ENCODE measurements around the gene BTF3.
"Not testable (repeated sequence)": the region's sequence is repeated elsewhere in the genome, so short reads cannot be mapped to it uniquely, and the experiment has no call there.

BTF3 gene

DNA sequence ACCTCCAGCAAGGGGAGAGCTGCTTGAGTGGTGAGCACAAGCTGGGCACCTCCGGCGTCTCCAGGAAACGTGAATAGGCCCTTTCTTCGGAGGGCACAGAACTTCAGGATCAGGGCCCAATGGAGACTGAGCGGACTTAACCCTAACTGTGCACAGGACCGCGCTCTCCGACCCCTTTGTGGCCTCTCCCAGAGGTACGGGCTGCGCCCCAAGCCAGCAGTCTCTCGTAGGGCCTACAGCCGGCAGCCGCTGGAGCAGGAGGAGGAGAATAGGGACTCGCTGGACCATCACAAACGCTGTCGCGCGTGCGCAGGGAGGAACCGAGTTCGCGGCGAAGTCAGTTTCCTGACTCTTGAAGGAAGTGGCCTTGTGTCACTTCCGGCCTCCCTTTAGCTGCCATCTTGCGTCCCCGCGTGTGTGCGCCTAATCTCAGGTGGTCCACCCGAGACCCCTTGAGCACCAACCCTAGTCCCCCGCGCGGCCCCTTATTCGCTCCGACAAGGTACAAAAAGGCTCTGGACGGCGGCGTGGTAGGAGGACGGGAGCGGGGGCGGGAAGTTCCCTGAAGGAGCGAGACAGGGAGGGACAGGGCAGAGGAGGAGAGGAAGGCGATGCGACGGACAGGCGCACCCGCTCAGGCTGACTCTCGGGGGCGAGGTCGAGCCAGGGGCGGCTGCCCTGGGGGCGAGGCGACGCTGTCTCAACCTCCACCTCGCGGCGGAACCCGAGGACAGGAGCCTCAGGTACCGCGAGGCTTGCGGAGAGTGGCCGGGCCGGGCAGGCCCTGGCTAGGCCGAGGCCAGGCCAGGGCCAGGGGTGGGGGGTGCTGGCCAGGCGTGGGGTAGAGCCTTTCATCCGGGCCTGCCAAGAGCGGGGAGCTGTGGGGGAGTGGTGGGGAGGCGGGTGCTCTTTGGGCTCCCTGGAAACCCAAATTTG is at the start of gene BTF3:
Gene BTF3, plus strand, starts transcription at position 386 of the 936 bp plus-strand sequence. Its CDS starts 226 bp downstream, at position 612.
- H3K9ac ChIP-seq (ENCODE audit: low read length): peak within 1 kb of the TSS; percentile 99
- H3K4me3 ChIP-seq (ENCODE audit: low read depth, low read length): peak within 1 kb of the TSS; percentile 88
- peaks cover 39% of the 10 kb centered on the region for H3K36me3 ChIP-seq (ENCODE audit: control insufficient read depth, insufficient read depth, low read length)
- H3K27ac ChIP-seq (ENCODE audit: low read depth, low read length): peak within 1 kb of the TSS; percentile 98
- no peaks in the 10 kb centered on the region for H3K27me3 ChIP-seq (ENCODE audit: control insufficient read depth, insufficient read depth, low read length)
- H3K4me1 ChIP-seq (ENCODE audit: control insufficient read depth, insufficient read depth, low read length): peaks cover 17% of the 10 kb centered on the region
- no peaks in the 10 kb centered on the region for H3K9me3 ChIP-seq (ENCODE audit: control insufficient read depth, insufficient read depth, low read depth, low read length)

DNA sequence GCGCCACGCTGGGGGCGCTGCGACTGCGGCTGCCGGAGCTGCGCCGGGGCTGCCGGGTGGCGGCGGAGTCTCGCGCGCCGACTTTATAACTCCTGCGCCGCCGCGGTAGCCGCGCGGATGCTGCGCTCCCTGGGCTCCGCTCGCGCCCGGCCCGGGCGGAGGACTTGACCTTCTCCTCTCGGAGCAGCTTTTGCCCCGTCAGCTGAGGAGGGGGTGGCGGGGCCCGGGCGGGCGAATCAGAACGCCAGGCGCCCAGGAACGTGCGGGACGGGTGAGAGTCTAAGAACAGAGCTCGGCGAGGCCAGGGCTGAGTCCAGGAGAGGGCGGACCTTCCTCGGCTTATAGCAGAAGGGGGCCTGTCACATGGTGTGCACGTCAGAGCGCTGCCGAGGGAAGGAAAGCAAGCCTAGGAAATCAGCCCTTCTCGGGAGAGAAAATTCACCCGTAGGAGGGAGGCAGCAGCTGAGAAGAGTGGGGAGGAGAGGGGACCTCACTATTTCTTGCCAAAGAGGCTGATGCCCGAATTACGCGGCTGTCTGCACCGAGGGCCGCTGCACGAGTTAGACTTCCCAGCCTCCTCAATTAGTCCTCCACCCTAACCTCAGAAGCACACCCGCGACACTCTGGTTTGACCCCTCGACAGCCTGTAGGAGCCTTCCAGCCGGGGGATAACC is 49.6 kb upstream of the BTF3 start, which contains the start of gene FOXD1:
Gene FOXD1, minus strand, starts transcription at position 315 of the 674 bp plus-strand sequence. CDS start 415 bp downstream, outside the sequence.
- H3K36me3 ChIP-seq (ENCODE audit: control insufficient read depth, insufficient read depth, low read length): no peaks in the 10 kb centered on the region
- no peak within 1 kb of the TSS for H3K27ac ChIP-seq (ENCODE audit: low read depth, low read length)
- H3K4me3 ChIP-seq (ENCODE audit: low read depth, low read length): peak within 1 kb of the TSS; percentile 79
- peaks cover 93% of the 10 kb centered on the region for H3K27me3 ChIP-seq (ENCODE audit: control insufficient read depth, insufficient read depth, low read length)
- H3K9ac ChIP-seq (ENCODE audit: low read length): peak within 1 kb of the TSS; percentile 56
- peaks cover 29% of the 10 kb centered on the region for H3K4me1 ChIP-seq (ENCODE audit: control insufficient read depth, insufficient read depth, low read length)
- H3K9me3 ChIP-seq (ENCODE audit: control insufficient read depth, insufficient read depth, low read depth, low read length): no peaks in the 10 kb centered on the region

DNA sequence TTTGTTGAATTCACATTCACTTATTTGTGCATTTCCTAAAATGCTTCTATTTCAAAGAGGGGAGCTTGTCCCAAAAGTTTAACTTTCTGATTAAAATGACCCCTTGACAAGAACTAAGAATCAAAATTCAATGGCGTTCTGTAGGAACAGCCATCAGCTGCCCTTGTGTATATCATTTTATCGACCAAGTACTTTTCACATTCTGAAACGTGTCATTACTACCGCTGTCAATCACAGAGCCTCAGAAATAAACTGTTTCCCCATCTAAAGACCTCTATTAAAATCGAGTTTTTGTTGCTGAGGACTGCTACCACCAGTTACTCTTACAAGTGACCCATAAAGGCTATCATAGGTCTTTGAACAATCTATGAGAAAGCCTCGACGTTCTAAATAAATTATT is 48.1 kb upstream of the BTF3 start:
- Histone ChIP-seq H3K9ac (ENCODE audit: low read length) (no peak overlapping the region), H3K9me3 (ENCODE audit: control insufficient read depth, insufficient read depth, low read depth, low read length) (no peaks in the 10 kb centered on the region), H3K27me3 (ENCODE audit: control insufficient read depth, insufficient read depth, low read length) (peaks cover 85% of the 10 kb centered on the region), H3K27ac (ENCODE audit: low read depth, low read length) (no peak overlapping the region), H3K4me3 (ENCODE audit: low read depth, low read length) (peak overlapping the region; percentile 64; the same call in 1 of the 2 replicates), H3K36me3 (ENCODE audit: control insufficient read depth, insufficient read depth, low read length) (no peaks in the 10 kb centered on the region), H3K4me1 (ENCODE audit: control insufficient read depth, insufficient read depth, low read length) (peaks cover 20% of the 10 kb centered on the region)

DNA sequence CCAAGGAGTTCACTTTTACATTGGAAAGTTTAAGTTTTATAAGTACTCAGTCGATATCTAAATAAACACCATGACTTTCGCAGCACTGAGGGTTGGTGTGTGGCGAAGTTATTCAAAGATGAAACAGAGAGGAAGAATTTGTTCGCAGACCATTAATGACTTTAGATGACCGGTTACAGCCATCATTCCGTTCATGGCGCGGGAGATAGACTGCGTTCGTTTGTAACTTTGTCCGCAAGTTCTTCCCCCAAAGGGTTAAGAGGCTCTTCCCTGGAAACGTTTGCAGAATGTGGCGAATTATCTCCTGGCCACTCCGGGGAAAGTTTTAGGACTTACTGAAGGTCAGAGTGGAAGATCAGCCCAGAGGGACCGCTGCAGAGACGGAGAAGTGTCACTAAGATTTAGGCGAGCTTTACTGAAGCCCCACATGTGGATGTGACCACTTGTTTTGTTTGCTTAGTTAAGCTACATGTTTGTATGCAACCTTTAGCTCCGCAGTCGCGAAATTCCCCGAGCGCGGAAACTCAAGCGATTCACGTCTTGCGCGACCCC is 47.5 kb upstream of the BTF3 start:
- Histone ChIP-seq H3K9me3 (ENCODE audit: control insufficient read depth, insufficient read depth, low read depth, low read length) (no peaks in the 10 kb centered on the region), H3K36me3 (ENCODE audit: control insufficient read depth, insufficient read depth, low read length) (no peaks in the 10 kb centered on the region), H3K27ac (ENCODE audit: low read depth, low read length) (no peak overlapping the region), H3K27me3 (ENCODE audit: control insufficient read depth, insufficient read depth, low read length) (peaks cover 79% of the 10 kb centered on the region), H3K9ac (ENCODE audit: low read length) (peak overlapping the region; percentile 38), H3K4me1 (ENCODE audit: control insufficient read depth, insufficient read depth, low read length) (peaks cover 20% of the 10 kb centered on the region), H3K4me3 (ENCODE audit: low read depth, low read length) (peak overlapping the region; percentile 64)

DNA sequence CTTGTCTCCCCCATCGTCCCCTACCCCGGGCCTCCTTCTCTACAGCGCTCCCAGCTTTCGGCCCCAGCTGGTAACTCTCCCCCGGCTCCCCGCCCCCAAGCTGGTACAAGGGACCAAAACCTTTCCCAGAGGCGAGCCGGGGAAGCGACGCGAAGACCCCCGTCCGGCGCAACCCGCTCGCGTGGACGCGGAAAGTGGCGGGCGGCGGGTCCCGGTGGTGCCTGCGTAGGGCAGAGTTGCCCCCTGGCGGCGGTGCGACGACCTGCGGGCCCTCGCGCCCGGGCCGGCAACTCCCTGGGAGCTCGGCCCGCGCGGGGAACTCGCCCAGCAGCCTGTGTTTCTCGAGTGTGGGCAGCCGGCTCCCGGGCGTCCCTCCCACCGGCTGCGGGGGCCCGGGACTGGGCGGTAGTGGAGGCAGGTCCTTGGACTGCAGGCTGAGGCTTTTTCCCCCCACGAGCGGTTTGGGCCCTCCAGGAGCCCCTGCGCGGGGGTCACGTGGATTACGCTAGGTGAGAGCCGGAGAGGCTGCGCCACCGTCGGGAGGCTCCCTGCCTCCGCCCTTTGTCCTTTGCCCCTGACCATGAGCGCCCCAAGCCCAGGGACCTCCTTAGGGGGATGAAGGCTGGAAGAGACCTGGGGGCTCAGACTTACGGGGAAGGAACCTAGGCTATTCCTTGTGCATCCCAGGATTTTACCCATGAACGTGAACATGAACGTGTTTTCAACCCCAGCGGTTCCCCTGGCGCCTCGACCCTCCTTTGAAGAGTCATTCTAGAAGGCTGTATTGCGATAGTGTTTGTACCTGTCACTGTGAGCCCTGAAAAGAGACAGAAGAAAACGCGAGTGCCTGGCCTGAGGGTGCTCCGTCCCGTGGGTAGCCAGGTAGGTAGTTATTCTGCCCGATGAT is 46.8 kb upstream of the BTF3 start:
- no peaks in the 10 kb centered on the region for H3K9me3 ChIP-seq (ENCODE audit: control insufficient read depth, insufficient read depth, low read depth, low read length)
- H3K27ac ChIP-seq (ENCODE audit: low read depth, low read length): no peak overlapping the region
- H3K36me3 ChIP-seq (ENCODE audit: control insufficient read depth, insufficient read depth, low read length): no peaks in the 10 kb centered on the region
- peak overlapping the region; percentile 64 for H3K4me3 ChIP-seq (ENCODE audit: low read depth, low read length)
- H3K9ac ChIP-seq (ENCODE audit: low read length): peak overlapping the region; percentile 54
- H3K27me3 ChIP-seq (ENCODE audit: control insufficient read depth, insufficient read depth, low read length): peaks cover 72% of the 10 kb centered on the region
- H3K4me1 ChIP-seq (ENCODE audit: control insufficient read depth, insufficient read depth, low read length): peaks cover 20% of the 10 kb centered on the region

GRCh38 chr5:73452215-73452614 is 46.0 kb upstream of the BTF3 start:
- Histone ChIP-seq H3K27ac (ENCODE audit: low read depth, low read length) (no peak overlapping the region), H3K4me1 (ENCODE audit: control insufficient read depth, insufficient read depth, low read length) (peaks cover 20% of the 10 kb centered on the region), H3K9ac (ENCODE audit: low read length) (no peak overlapping the region), H3K27me3 (ENCODE audit: control insufficient read depth, insufficient read depth, low read length) (peaks cover 67% of the 10 kb centered on the region), H3K36me3 (ENCODE audit: control insufficient read depth, insufficient read depth, low read length) (no peaks in the 10 kb centered on the region), H3K9me3 (ENCODE audit: control insufficient read depth, insufficient read depth, low read depth, low read length) (no peaks in the 10 kb centered on the region), H3K4me3 (ENCODE audit: low read depth, low read length) (peak overlapping the region; percentile 64)

DNA sequence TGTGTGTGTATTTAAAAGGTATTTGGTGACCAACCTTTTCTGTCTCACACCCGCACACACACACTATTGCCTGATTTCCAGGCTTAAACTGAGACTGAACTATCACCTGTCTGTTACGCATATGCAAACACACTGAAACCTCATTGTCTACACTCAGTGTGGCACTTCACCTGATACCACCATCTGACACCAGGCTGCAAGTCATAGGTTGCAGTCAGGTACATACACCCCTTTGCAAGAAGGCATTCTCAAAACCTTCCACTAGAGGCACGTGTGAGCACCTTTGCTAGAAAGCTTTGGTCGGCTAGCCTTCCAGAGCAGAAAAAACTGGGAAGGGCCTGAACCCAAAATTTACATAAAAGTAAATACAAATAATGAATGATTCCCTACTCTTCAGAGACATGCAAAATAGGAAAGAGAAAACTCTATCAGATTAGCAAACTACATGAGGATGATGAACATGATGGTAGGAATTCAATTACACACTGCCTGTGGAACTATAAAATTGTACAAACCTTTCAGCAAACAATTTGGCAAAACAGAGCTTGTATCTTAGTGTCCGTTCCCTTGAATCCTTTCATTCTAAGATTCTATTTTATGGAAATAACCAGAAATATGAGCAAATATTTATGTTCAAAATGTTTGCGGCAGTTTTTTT is 43.7 kb upstream of the BTF3 start:
- peaks cover 48% of the 10 kb centered on the region for H3K27me3 ChIP-seq (ENCODE audit: control insufficient read depth, insufficient read depth, low read length)
- no peak overlapping the region for H3K9ac ChIP-seq (ENCODE audit: low read length)
- H3K4me1 ChIP-seq (ENCODE audit: control insufficient read depth, insufficient read depth, low read length): peaks cover 14% of the 10 kb centered on the region
- H3K27ac ChIP-seq (ENCODE audit: low read depth, low read length): no peak overlapping the region
- no peaks in the 10 kb centered on the region for H3K9me3 ChIP-seq (ENCODE audit: control insufficient read depth, insufficient read depth, low read depth, low read length)
- H3K36me3 ChIP-seq (ENCODE audit: control insufficient read depth, insufficient read depth, low read length): no peaks in the 10 kb centered on the region
- H3K4me3 ChIP-seq (ENCODE audit: low read depth, low read length): no peak overlapping the region

DNA sequence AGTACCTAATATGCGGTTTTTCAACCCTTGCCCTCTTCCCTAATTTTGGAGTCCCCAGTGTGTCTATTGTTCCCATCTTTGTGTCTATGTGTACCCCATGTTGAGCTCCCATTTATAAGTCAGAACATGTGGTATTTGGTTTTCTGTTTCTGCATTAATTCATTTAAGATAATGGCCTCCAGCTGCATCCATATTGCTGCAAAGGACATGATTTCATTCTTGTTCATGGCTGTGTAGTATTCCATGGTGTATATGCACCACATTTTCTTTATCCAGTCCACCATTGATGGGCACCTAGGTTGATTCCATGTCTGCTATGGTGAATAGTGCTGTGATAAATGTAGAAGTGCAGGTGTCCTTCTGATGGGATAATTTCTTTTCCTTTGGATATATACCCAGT is 41.8 kb upstream of the BTF3 start:
- not testable (repeated sequence) for H3K27ac ChIP-seq (ENCODE audit: low read depth, low read length); H3K36me3 ChIP-seq (ENCODE audit: control insufficient read depth, insufficient read depth, low read length); H3K9me3 ChIP-seq (ENCODE audit: control insufficient read depth, insufficient read depth, low read depth, low read length); H3K4me3 ChIP-seq (ENCODE audit: low read depth, low read length); H3K9ac ChIP-seq (ENCODE audit: low read length)
- Histone ChIP-seq H3K4me1 (ENCODE audit: control insufficient read depth, insufficient read depth, low read length) (peaks cover 13% of the 10 kb centered on the region), H3K27me3 (ENCODE audit: control insufficient read depth, insufficient read depth, low read length) (peaks cover 29% of the 10 kb centered on the region)

DNA sequence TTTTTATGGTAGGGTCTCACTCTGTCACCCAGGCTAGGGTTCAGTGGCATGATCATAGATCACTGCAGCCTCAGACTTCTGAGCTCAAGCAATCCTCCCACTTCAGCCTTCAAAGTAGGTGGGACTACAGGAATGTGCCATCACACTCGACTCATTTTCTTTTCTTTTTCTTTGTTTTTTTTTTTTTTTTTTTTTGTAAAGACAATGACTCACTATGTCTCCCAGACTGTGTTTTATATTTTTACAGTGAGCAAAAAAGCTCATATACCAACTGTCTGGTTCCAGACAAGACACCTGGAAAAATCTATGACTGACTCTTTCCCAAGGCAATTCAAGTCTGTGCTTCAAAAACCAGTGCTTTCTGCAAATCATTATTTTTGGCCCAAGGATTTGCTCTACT is 38.9 kb upstream of the BTF3 start:
- no peaks in the 10 kb centered on the region for H3K36me3 ChIP-seq (ENCODE audit: control insufficient read depth, insufficient read depth, low read length)
- H3K9me3 ChIP-seq (ENCODE audit: control insufficient read depth, insufficient read depth, low read depth, low read length): no peaks in the 10 kb centered on the region
- no peak overlapping the region for H3K4me3 ChIP-seq (ENCODE audit: low read depth, low read length)
- H3K9ac ChIP-seq (ENCODE audit: low read length): no peak overlapping the region
- H3K4me1 ChIP-seq (ENCODE audit: control insufficient read depth, insufficient read depth, low read length): peaks cover 4% of the 10 kb centered on the region; the same call in 1 of the 2 replicates
- no peaks in the 10 kb centered on the region for H3K27me3 ChIP-seq (ENCODE audit: control insufficient read depth, insufficient read depth, low read length)
- H3K27ac ChIP-seq (ENCODE audit: low read depth, low read length): no peak overlapping the region

DNA sequence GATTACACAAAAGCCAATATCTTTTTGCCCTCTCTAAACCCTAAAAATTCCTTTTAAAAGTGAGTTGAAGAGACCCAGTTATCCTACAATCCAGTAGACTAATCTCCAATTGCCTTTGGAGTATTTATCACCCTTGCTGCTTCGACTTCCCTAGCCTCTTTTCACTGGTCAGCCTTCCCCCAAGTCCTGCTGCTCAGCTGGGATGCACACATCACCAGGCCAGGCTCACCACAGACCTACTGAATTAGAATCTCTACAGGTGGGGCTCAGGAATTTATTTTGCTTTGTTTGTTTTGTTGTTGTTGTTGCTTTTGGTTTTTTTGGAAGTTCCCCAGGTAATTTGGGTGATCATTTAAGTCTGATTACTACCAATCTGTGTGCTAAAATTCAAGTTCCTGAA is 38.1 kb upstream of the BTF3 start:
- no peaks in the 10 kb centered on the region for H3K9me3 ChIP-seq (ENCODE audit: control insufficient read depth, insufficient read depth, low read depth, low read length)
- no peak overlapping the region for H3K27ac ChIP-seq (ENCODE audit: low read depth, low read length)
- H3K9ac ChIP-seq (ENCODE audit: low read length): no peak overlapping the region
- H3K4me3 ChIP-seq (ENCODE audit: low read depth, low read length): no peak overlapping the region
- no peaks in the 10 kb centered on the region for H3K36me3 ChIP-seq (ENCODE audit: control insufficient read depth, insufficient read depth, low read length)
- H3K27me3 ChIP-seq (ENCODE audit: control insufficient read depth, insufficient read depth, low read length): no peaks in the 10 kb centered on the region
- H3K4me1 ChIP-seq (ENCODE audit: control insufficient read depth, insufficient read depth, low read length): peaks cover 4% of the 10 kb centered on the region; the same call in 1 of the 2 replicates

Measured in HUES6 (cell line).